ENCODE results near the gene IREB2. TPM values are rescaled to one million over a fixed set of nuclear protein-coding genes. Genes with fewer than 3 reads are reported as not detected.

The IREB2 gene
- polyA plus RNA-seq (2012; ENCODE audit: insufficient read length, low read depth) = 19.4 TPM

GRCh38 chr15:78437762-78438618, at the start of gene IREB2:
IREB2 (plus strand) TSS chr15:78438216; CDS start chr15:78438338, 122 bp downstream.
- TF ChIP-seq TAF1 (IDR thresholded peaks at IDR 0.05; ENCODE audit: borderline replicate concordance, insufficient read depth, low read length) = peak; percentile 79; the same call in 1 of the 2 replicates
- TF ChIP-seq POLR2AphosphoS5 (IDR thresholded peaks at IDR 0.05; ENCODE audit: low read depth, low read length) = peak; percentile 98
- TF ChIP-seq FOXP2 (optimal IDR thresholded peaks at IDR 0.05; ENCODE audit: borderline replicate concordance, extremely low read depth, extremely low read length, insufficient read depth) = no peak
- peak; percentile 98 for TF ChIP-seq SIN3A (IDR thresholded peaks at IDR 0.05; ENCODE audit: borderline replicate concordance, insufficient read depth, low read length)
- TF ChIP-seq REST (IDR thresholded peaks at IDR 0.05; ENCODE audit: insufficient read depth in 1 of 2, low read depth in 2 of 2, low read length in 2 of 2) = no peak

- TF ChIP-seq REST (IDR thresholded peaks at IDR 0.05; ENCODE audit: insufficient read depth in 1 of 2, low read depth in 2 of 2, low read length in 2 of 2) (no peak), FOXP2 (optimal IDR thresholded peaks at IDR 0.05; ENCODE audit: borderline replicate concordance, extremely low read depth, extremely low read length, insufficient read depth) (no peak), TAF1 (IDR thresholded peaks at IDR 0.05; ENCODE audit: borderline replicate concordance, insufficient read depth, low read length) (no peak)
These were observed 49.2 kb upstream of the IREB2 start for GRCh38 chr15:78388865-78389264.

- TF ChIP-seq TAF1 (IDR thresholded peaks at IDR 0.05; ENCODE audit: borderline replicate concordance, insufficient read depth, low read length) (no peak), REST (IDR thresholded peaks at IDR 0.05; ENCODE audit: insufficient read depth in 1 of 2, low read depth in 2 of 2, low read length in 2 of 2) (no peak), FOXP2 (optimal IDR thresholded peaks at IDR 0.05; ENCODE audit: borderline replicate concordance, extremely low read depth, extremely low read length, insufficient read depth) (no peak), SIN3A (IDR thresholded peaks at IDR 0.05; ENCODE audit: borderline replicate concordance, insufficient read depth, low read length) (no peak), POLR2AphosphoS5 (IDR thresholded peaks at IDR 0.05; ENCODE audit: low read depth, low read length) (no peak)
These were observed 48.7 kb upstream of the IREB2 start for GRCh38 chr15:78389322-78389721.

- no peak for TF ChIP-seq POLR2AphosphoS5 (IDR thresholded peaks at IDR 0.05; ENCODE audit: low read depth, low read length)
- no peak for TF ChIP-seq REST (IDR thresholded peaks at IDR 0.05; ENCODE audit: insufficient read depth in 1 of 2, low read depth in 2 of 2, low read length in 2 of 2)
- no peak for TF ChIP-seq SIN3A (IDR thresholded peaks at IDR 0.05; ENCODE audit: borderline replicate concordance, insufficient read depth, low read length)
- no peak for TF ChIP-seq TAF1 (IDR thresholded peaks at IDR 0.05; ENCODE audit: borderline replicate concordance, insufficient read depth, low read length)
- no peak for TF ChIP-seq FOXP2 (optimal IDR thresholded peaks at IDR 0.05; ENCODE audit: borderline replicate concordance, extremely low read depth, extremely low read length, insufficient read depth)
These were observed 48.3 kb upstream of the IREB2 start for GRCh38 chr15:78389738-78390137.
